BLaER1 treated with 17β-estradiol and CSF1 and Interleukin-3, amounts not matched to agents 10 nM and 100 nM (cell line): ENCODE data around the gene CCDC190.

Experiments used
- H3K27ac ChIP-seq, 11 experiments: shearing (Covaris generic); formaldehyde crosslinking; 2 replicates each; pipeline ENCODE4 v1.8.1; 2022
- H3K27me3 ChIP-seq, 11 experiments: shearing (Covaris generic); formaldehyde crosslinking; 2 replicates each; pipeline ENCODE4 v1.8.1; 2022
- H3K36me3 ChIP-seq, 11 experiments: shearing (Covaris generic); formaldehyde crosslinking; 2 replicates each; pipeline ENCODE4 v1.8.1; 2022
- H3K4me1 ChIP-seq, 10 experiments: shearing (Covaris generic); formaldehyde crosslinking; 2 replicates each; pipeline ENCODE4 v1.8.1; 2022
- H3K4me2 ChIP-seq, 11 experiments: shearing (Covaris generic); formaldehyde crosslinking; 2 replicates each; pipeline ENCODE4 v1.8.1; 2022
- H3K4me3 ChIP-seq, 10 experiments: shearing (Covaris generic); formaldehyde crosslinking; 2 replicates each; pipeline ENCODE4 v1.8.1; 2022
- H3K9ac ChIP-seq, 11 experiments: shearing (Covaris generic); formaldehyde crosslinking; 2 replicates each; pipeline ENCODE4 v1.8.1; 2022
- H3K9me3 ChIP-seq, 11 experiments: shearing (Covaris generic); formaldehyde crosslinking; replicated peaks in 1 of 11; 2 replicates each; pipeline ENCODE4 v1.8.1; 2022
- H4K20me1 ChIP-seq, 11 experiments: shearing (Covaris generic); formaldehyde crosslinking; 2 replicates each; pipeline ENCODE4 v1.8.1; 2022
- Cebpa-rat ChIP-seq, 11 experiments: shearing (Covaris generic); IDR thresholded peaks; 2 replicates each; pipeline ENCODE4 v1.8.1; 2022

Gene CCDC190, protein sequence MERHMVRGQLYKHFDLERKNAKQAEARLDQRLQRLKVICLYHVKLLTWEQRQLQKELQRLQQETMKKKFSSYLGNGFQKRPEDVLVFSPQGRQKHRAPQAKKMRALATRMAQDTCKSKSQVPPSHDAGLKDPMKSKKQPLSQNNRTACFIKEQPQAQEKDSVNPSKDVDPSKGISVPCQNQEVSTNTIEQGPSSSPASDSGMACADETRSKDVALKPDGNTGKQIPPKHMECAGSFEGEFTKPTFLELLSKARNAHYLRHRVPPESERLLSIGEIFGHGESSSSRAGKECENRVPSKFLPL

DNA sequence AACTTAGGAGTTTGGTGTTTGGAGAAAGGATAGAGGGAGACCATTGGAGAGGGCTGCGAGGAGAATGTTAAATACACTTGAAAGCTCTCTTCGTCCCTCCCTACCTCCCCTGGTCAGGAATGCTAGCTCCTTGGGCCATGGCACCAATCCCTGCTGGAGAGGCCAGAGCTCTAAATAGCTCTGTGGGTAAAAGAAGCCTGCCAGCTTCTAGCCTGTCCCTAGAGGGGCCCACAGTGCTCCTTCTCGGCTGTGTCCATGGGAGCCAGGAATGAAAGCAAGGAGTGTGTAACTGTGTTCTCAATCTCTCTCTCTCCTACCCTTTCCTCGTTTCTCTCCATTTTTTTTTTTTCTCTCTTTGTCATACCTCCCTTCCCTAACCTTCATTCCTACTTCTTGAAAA is at the start of gene CCDC190:
TSS of gene CCDC190 (minus strand) at position 75 of the 400 bp plus-strand sequence. CDS start 1,529 bp downstream, outside the sequence.
- Histone ChIP-seq H3K4me1 (no peaks in the 10 kb centered on the region), H3K27me3 (no peaks in the 10 kb centered on the region), H3K36me3 (no peaks in the 10 kb centered on the region), H3K9me3 (no peaks in the 10 kb centered on the region), H3K4me3 (no peak within 1 kb of the TSS), H3K9ac (no peak within 1 kb of the TSS), H4K20me1 (no peaks in the 10 kb centered on the region), H3K4me2 (no peak within 1 kb of the TSS), H3K27ac (no peak within 1 kb of the TSS)
- TF ChIP-seq Cebpa-rat (IDR thresholded peaks at IDR 0.05), result no peak

DNA sequence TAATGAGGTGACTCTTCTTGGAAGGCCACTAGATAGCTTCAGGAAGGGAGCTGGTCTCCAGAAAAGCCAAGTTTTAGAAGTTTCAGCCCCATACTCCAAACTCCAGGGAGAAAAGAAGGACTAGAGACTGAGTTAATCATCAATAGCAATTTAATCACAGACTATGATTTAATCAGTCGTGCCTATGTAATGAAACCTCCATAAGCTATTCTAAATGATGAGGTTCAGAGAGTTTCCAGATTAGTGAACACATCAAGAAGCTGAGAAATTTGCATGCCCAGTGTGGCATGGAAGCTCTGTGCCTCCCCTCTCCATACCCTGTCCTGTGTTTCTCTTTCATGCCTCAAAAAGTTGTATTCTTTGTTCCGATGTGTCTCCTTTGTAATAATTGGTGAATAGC is 49.2 kb upstream of the CCDC190 start:
- Histone ChIP-seq H3K27ac (no peak overlapping the region), H3K9me3 (peaks cover 19 to 25% (median 22%) of the 10 kb centered on the region in 11 experiments; a peak in 21 of 22 replicates), H3K36me3 (no peaks in the 10 kb centered on the region), H3K4me3 (no peak overlapping the region), H3K9ac (no peak overlapping the region), H3K4me2 (no peak overlapping the region), H3K27me3 (no peaks in the 10 kb centered on the region), H4K20me1 (no peaks in the 10 kb centered on the region), H3K4me1 (peaks cover 0 to 4% (median 0%) of the 10 kb centered on the region in 10 experiments; a peak in 5 of 20 replicates)
- no peak for TF ChIP-seq Cebpa-rat (IDR thresholded peaks at IDR 0.05)

DNA sequence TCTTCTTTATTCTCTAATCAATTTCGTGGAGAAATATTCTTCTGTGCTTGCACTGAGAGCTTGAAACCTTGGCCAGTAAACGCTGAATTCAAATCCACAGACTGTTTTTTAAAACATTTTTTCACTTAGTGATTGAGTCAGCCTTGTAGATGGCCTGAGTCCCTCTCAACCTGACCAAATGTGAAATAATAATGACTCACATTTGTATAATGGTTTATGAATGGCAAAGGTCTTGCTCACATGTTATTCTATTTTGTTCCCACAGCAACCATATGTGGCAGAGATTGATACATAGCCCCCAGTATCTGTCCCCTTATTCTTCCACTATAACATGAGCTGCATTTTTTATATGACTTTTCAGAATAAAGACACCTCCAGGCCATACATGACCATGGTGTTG is 47.8 kb upstream of the CCDC190 start:
- Histone ChIP-seq H3K4me2 (no peak overlapping the region), H3K9ac (no peak overlapping the region)

DNA sequence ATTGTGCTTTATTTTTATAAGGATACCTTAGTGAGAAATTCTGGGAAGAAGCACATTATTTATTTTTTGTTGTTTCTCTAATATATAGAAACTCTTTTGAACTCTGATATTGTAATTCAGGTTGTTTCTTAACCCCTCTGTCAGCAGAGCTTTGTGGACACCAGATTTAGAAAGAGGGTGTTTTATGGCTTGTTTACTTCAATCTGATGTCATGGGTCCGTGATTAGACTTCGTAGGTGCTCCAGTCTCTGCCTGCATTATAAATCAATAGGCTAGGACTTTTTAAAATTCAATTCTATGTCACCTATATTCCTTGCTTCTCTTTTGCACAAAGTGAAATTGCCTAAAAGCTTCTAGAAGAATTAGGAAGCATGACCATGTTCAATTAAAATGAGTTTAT is 47.3 kb upstream of the CCDC190 start:
- no peak for TF ChIP-seq Cebpa-rat (IDR thresholded peaks at IDR 0.05)
- H3K4me3 ChIP-seq, result no peak overlapping the region
- H3K4me2 ChIP-seq, result no peak overlapping the region
- no peaks in the 10 kb centered on the region for H3K36me3 ChIP-seq
- no peaks in the 10 kb centered on the region for H3K27me3 ChIP-seq
- H3K9ac ChIP-seq, result no peak overlapping the region
- peaks cover 0 to 11% (median under 1%) of the 10 kb centered on the region in 10 experiments; a peak in 7 of 20 replicates for H3K4me1 ChIP-seq
- no peaks in the 10 kb centered on the region for H4K20me1 ChIP-seq
- H3K9me3 ChIP-seq, result peaks cover 17 to 20% (median 18%) of the 10 kb centered on the region in 11 experiments; a peak in 21 of 22 replicates
- no peak overlapping the region for H3K27ac ChIP-seq

More for the DNA sequence above, 47.8 kb upstream of the CCDC190 start:
- Histone ChIP-seq H3K27me3 (no peaks in the 10 kb centered on the region), H3K4me1 (peaks cover 0 to 11% (median 0%) of the 10 kb centered on the region in 10 experiments; a peak in 6 of 20 replicates), H3K9me3 (peaks cover 19 to 24% (median 22%) of the 10 kb centered on the region in 11 experiments; a peak in 21 of 22 replicates), H3K27ac (no peak overlapping the region), H3K4me3 (no peak overlapping the region), H3K36me3 (no peaks in the 10 kb centered on the region), H4K20me1 (no peaks in the 10 kb centered on the region)
- no peak for TF ChIP-seq Cebpa-rat (IDR thresholded peaks at IDR 0.05)

DNA sequence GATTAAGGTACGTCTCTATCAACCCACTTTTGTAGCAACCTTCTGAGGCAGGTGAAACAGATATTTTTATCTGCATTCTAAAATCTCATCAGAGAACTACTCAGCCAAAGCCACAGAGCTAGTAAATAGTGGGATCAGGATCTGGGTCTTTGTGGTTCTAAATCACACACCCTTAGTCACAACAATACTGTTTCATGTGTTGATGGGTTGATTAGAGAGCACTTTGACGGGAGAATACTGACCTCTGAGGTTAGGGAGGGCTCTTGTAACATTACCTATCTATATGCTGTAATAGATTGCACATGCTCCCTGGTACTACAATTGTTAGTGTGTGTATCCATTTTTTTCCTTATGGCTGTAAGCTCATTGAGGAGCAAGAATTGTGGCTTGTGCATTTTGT is 45.5 kb upstream of the CCDC190 start:
- Histone ChIP-seq H3K36me3 (no peaks in the 10 kb centered on the region), H3K4me1 (peaks cover 5 to 27% (median 11%) of the 10 kb centered on the region in 10 experiments; a peak in 17 of 20 replicates), H3K27ac (no peak overlapping the region), H4K20me1 (no peaks in the 10 kb centered on the region), H3K9me3 (peaks cover 1 to 2% (median 2%) of the 10 kb centered on the region in 11 experiments; a peak in 15 of 22 replicates), H3K9ac (no peak overlapping the region), H3K27me3 (no peaks in the 10 kb centered on the region), H3K4me3 (no peak overlapping the region), H3K4me2 (no peak overlapping the region)
- TF ChIP-seq Cebpa-rat (IDR thresholded peaks at IDR 0.05), result no peak

DNA sequence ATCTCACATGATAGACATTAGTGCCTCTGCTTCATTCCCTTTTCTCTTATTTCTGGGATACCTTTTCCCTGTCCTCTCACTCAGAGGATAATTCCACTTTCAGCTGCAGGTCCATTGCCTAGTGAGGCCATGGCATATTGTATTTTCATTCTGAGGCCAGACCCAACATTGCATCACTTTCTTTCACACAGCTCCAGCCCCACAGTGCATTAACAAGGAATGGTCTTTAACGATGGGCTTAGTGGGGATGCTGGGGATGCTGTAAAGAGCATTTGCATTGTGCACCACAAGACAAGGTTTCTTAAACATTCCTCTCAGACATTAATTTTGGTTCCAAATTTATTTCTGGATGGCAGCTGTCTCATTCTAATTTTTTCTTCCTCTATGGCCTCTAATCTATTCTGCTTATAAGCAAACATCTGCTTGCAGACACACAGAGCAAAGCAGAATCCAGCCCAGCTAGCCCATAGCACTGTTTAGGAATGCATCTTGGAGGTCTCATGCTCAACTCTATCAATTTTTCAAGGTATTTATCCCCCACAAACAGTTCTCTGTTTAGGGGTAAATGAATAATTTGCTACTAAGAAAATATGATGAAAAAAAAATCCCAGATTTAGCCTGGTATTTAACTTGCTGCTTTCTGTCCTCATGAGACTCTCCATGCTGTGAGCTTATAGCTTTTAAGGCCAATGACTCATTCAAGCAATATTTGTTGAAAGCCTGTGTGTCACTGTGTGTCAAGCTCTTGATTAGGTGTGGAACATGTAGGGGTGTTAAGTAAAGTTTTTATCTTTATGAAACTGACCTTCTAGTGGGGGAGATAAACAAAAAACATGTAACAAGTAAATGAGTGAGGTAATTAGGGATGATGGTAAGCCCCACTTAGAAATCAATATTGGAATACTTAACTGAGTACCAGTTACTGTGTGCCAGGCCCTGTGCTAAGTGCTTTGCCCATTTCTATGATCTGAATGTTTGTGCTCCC is 44.5 kb upstream of the CCDC190 start:
- Histone ChIP-seq H3K27me3 (no peaks in the 10 kb centered on the region), H3K4me3 (no peak overlapping the region), H3K36me3 (no peaks in the 10 kb centered on the region), H3K9me3 (no peaks in the 10 kb centered on the region), H3K4me2 (peak overlapping the region in 4 of 11 experiments; percentile 5 to 20 (median 12); a peak in 4 of 22 replicates), H3K9ac (no peak overlapping the region), H4K20me1 (no peaks in the 10 kb centered on the region), H3K27ac (no peak overlapping the region), H3K4me1 (peaks cover 5 to 37% (median 19%) of the 10 kb centered on the region in 10 experiments; a peak in 18 of 20 replicates)
- TF ChIP-seq Cebpa-rat (IDR thresholded peaks at IDR 0.05), result no peak

DNA sequence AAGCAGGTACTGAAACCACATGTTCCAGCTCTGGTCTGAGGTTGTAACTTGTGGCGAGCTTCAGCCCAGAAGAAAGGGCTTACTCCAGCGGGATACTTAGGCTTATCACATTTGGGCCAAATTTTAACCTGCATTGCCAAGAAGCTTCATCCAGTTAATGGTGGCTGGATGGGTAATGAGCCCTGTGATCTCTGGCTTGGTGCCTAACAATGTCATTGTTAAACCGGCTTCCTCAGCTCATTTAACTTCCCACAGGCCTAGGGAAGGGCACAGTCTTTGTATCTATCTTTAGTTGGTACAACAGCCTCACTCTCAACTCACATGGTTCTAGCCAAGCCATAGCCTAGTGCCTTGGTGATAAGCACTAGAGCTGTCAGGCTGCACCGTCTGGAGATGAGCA is 43.6 kb upstream of the CCDC190 start:
- H3K4me3 ChIP-seq, result no peak overlapping the region
- no peak overlapping the region for H3K9ac ChIP-seq
- H3K4me2 ChIP-seq, result peak overlapping the region in 4 of 11 experiments; percentile 5 to 20 (median 12); a peak in 4 of 22 replicates
- H3K27me3 ChIP-seq, result no peaks in the 10 kb centered on the region
- H4K20me1 ChIP-seq, result no peaks in the 10 kb centered on the region
- H3K9me3 ChIP-seq, result no peaks in the 10 kb centered on the region
- H3K4me1 ChIP-seq, result peaks cover 8 to 45% (median 27%) of the 10 kb centered on the region in 10 experiments
- no peak for TF ChIP-seq Cebpa-rat (IDR thresholded peaks at IDR 0.05)
- H3K36me3 ChIP-seq, result no peaks in the 10 kb centered on the region
- no peak overlapping the region for H3K27ac ChIP-seq

DNA sequence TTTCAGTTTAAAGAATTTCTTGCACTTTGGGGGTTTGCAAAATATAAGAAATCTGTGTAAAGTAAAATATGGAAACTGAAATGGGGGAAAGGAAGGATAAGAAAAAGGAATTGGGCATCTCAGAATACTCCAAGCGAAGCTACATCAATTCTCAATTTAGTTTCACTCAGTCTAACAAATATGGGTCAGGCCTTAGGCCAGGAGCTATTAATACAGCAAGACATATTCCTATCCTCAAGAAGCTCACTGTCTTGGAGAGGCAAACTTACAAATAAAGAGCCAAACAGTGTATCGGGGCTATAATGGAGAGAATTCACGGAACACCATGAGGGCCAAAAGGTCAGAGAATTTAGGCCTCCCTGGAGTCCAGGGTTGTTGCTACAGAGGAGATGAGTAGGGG is 43.0 kb upstream of the CCDC190 start:
- Histone ChIP-seq H3K9ac (no peak overlapping the region), H4K20me1 (no peaks in the 10 kb centered on the region), H3K36me3 (no peaks in the 10 kb centered on the region), H3K27me3 (no peaks in the 10 kb centered on the region), H3K4me3 (no peak overlapping the region), H3K9me3 (no peaks in the 10 kb centered on the region), H3K4me1 (peaks cover 12 to 51% (median 32%) of the 10 kb centered on the region in 10 experiments), H3K4me2 (0 out of 22 replicates have a peak overlapping the region, but pooled peaks of 2 of the 11 experiments have one; percentile 5 to 20), H3K27ac (no peak overlapping the region)
- no peak for TF ChIP-seq Cebpa-rat (IDR thresholded peaks at IDR 0.05)

DNA sequence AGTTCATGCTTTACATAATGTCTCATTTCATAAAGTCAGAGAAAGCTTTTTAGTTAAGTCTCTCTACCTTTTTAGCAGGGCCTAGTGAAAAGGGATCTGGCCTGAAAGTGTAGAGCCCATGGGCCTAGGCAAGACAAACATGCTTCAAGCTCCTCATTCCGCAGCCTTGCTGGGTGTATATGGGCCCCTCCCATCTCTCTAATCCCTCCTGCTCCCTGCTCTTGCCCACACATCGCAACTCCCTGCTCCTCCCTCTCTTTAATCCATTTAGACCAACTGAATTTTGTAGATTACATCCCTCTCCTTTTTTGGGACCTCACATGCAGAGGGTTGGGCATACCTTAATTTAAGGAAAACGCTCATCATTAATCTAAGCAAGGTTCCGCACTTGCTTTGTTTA is 42.3 kb upstream of the CCDC190 start:
- TF ChIP-seq Cebpa-rat (IDR thresholded peaks at IDR 0.05), result no peak
- no peaks in the 10 kb centered on the region for H4K20me1 ChIP-seq
- H3K9me3 ChIP-seq, result no peaks in the 10 kb centered on the region
- no peak overlapping the region; a peak in 1 of 22 replicates for H3K27ac ChIP-seq
- peak overlapping the region in 2 of 11 experiments; percentile 23 to 52; a peak in 2 of 22 replicates for H3K4me2 ChIP-seq
- H3K9ac ChIP-seq, result no peak overlapping the region
- no peaks in the 10 kb centered on the region for H3K27me3 ChIP-seq
- H3K4me1 ChIP-seq, result peaks cover 12 to 58% (median 36%) of the 10 kb centered on the region in 10 experiments
- no peaks in the 10 kb centered on the region for H3K36me3 ChIP-seq
- no peak overlapping the region for H3K4me3 ChIP-seq
